Loucy (cell line): ENCODE measurements around the gene SLC6A20.

Experiments used
- EZH2phosphoT487 ChIP-seq: fragments of 200-600 bp; IDR thresholded peaks from 2 replicates; pipeline ENCODE4 v1.6.1; 2018; ENCODE audit warnings: antibody characterized with exemption, mild to moderate bottlenecking, moderate library complexity, borderline replicate concordance
- TF ChIP-seq, protein P1 (sequence below): fragments of 200-600 bp; sonication (generic); conservative IDR thresholded peaks from 2 replicates; pipeline ENCODE4 v1.5.1; 2014; ENCODE audit warnings: mild to moderate bottlenecking, antibody characterized with exemption, low read length

DNA sequence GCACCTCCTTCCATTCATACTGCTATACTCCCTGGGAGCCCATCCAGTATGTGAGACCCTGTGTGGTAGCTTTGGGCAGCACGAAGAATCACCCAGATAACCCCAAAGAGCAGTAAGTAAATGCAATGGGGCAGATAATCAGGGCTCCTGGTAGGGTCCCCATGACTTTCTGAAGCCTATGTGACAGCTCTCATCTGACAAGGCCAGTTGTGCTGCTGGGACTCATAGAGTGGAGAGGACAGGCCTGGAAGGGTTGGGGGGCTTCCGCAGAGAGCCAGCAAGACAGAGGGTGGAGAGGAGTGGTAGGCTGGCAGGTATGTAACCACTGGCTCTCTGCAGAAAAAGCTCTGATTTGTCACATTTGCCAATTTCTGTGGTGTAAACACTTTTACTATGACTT lies 3.2 kb upstream of the SLC6A20 start:
- TF ChIP-seq, protein P1, sequence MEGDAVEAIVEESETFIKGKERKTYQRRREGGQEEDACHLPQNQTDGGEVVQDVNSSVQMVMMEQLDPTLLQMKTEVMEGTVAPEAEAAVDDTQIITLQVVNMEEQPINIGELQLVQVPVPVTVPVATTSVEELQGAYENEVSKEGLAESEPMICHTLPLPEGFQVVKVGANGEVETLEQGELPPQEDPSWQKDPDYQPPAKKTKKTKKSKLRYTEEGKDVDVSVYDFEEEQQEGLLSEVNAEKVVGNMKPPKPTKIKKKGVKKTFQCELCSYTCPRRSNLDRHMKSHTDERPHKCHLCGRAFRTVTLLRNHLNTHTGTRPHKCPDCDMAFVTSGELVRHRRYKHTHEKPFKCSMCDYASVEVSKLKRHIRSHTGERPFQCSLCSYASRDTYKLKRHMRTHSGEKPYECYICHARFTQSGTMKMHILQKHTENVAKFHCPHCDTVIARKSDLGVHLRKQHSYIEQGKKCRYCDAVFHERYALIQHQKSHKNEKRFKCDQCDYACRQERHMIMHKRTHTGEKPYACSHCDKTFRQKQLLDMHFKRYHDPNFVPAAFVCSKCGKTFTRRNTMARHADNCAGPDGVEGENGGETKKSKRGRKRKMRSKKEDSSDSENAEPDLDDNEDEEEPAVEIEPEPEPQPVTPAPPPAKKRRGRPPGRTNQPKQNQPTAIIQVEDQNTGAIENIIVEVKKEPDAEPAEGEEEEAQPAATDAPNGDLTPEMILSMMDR = no peak
- no peak for TF ChIP-seq EZH2phosphoT487
